ENCODE data around the gene SCAMP4.
"Not testable (repeated sequence)": the region's sequence is repeated elsewhere in the genome, so short reads cannot be mapped to it uniquely, and the experiment has no call there.

SCAMP4 gene

DNA sequence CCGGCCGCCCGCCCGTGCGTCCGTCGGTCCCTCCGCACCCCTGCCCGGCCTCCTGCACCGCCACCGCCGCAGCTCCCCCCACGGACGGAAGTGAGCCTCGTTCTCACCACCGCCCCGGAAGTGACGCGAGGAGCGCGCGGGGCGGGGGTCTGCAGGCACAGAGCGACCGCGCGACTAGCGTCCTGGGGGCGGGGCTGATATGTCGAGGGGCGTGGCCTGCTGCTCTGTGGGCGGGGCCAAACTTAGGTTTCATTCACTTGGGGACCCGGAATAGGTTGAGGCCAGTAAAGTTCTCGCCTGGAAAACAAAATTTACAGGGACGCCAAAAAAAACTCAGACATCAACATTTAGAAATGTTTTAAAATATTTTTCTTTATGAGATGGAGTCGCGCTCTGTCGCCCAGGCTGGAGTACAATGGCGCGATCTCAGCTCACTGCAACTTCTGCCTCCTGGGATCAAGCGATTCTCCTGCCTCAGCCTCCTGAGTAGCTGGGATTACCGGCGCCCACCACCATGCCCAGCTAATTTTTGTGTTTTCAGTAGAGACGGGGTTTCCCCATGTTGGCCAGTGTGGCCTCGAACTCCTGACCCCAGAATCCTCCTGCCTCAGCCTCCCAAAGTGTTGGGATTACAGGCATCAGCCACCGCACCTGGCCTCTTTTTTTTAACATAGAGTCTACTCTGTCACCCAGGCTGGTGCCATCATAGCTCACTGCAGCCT, 19.6 kb upstream of the SCAMP4 start, which contains the start of gene ABHD17A:
Gene ABHD17A (minus strand): TSS at position 99 of the 722 bp plus-strand sequence. CDS start 3,930 bp downstream, outside the sequence.
- 40 to 56% methylated on average over 17 to 23 of the region's 46 CpGs for WGBS, 2 experiments (ENCODE audit: insufficient coverage in 2 of 2)
- not testable (repeated sequence) for H3K36me3 ChIP-seq (ENCODE audit: control insufficient read depth, insufficient read depth, low read length); H3K27ac ChIP-seq (ENCODE audit: low read depth, low read length, severe bottlenecking); H3K9me3 ChIP-seq (ENCODE audit: control insufficient read depth, low read length)
- peaks cover 37% of the 10 kb centered on the region for H3K4me1 ChIP-seq (ENCODE audit: control insufficient read depth, insufficient read depth, low read length, poor library complexity, severe bottlenecking)
- H3K4me3 ChIP-seq (ENCODE audit: extremely low read depth, insufficient read depth, low read length, poor library complexity, severe bottlenecking) = peak within 1 kb of the TSS; percentile 82

DNA sequence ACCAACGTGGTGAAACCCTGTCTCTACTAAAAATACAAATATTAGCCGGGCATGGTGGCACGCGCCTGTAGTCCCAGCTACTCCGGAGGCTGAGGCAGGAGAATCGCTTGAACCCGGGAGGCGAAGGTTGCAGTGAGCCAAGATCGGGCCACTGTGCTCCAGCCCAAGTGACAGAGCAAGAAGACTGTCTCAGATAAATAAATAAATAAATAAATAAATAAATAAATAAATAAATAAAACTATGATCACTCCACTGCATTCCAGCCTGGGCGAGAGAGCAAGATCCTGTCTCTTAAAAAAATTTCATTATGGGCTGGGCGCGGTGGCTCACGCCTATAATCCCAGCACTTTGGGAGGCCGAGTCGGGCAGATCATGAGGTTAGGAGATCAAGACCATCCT, 18.8 kb upstream of the SCAMP4 start:
- not testable (repeated sequence) for H3K9me3 ChIP-seq (ENCODE audit: control insufficient read depth, low read length); H3K27ac ChIP-seq (ENCODE audit: low read depth, low read length, severe bottlenecking); H3K4me3 ChIP-seq (ENCODE audit: extremely low read depth, insufficient read depth, low read length, poor library complexity, severe bottlenecking); H3K36me3 ChIP-seq (ENCODE audit: control insufficient read depth, insufficient read depth, low read length)
- H3K4me1 ChIP-seq (ENCODE audit: control insufficient read depth, insufficient read depth, low read length, poor library complexity, severe bottlenecking) = peaks cover 37% of the 10 kb centered on the region
- 98 to 100% methylated on average over 11 to 14 of the region's 15 CpGs for WGBS, 2 experiments (ENCODE audit: insufficient coverage in 2 of 2)

DNA sequence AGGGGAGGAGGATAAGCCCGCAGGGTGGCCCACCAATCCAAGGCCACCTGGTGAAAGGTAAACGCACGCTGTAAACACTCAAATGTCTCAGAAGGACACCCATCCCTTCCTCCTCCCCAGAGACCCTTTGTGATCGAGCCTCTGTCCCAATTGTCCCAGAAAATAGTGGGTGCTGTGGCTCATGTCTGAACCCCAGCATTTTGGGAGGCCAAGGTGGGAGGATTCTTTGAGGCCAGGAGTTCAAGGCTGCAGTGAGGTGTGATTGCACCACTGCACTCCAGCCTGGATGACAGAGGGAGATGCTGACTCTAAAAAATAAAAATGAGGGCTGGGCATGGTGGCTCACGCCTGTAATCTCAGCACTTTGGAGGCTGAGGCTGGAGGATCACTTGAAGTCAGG, 16.8 kb upstream of the SCAMP4 start:
- H3K9me3 ChIP-seq (ENCODE audit: control insufficient read depth, low read length) = no peaks in the 10 kb centered on the region
- no peaks in the 10 kb centered on the region for H3K36me3 ChIP-seq (ENCODE audit: control insufficient read depth, insufficient read depth, low read length)
- no peak overlapping the region for H3K4me3 ChIP-seq (ENCODE audit: extremely low read depth, insufficient read depth, low read length, poor library complexity, severe bottlenecking)
- no peak overlapping the region for H3K27ac ChIP-seq (ENCODE audit: low read depth, low read length, severe bottlenecking)
- 88 to 93% methylated on average over 1 of the region's 5 CpGs for WGBS, 2 experiments (ENCODE audit: insufficient coverage in 2 of 2)
- H3K4me1 ChIP-seq (ENCODE audit: control insufficient read depth, insufficient read depth, low read length, poor library complexity, severe bottlenecking) = peaks cover 20% of the 10 kb centered on the region

DNA sequence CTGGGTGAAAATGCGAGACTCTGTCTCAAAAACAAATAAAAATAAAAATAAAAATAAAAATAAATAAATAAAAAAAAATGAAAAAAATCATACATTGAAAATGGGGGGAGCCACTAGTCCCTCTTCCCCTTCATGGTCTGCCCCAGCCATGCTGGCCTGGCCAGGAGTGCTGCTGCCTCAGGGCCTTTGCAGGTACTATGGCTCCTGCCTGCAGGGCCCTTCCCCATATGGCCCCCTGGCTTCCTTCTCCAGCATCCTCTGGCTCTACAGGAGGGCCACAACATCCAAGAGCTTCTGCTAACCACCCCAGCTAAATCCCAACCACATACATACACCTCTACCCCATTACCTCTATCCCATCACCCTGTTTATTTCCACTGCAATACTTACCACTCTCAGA, 15.3 kb upstream of the SCAMP4 start:
- Histone ChIP-seq H3K4me1 (ENCODE audit: control insufficient read depth, insufficient read depth, low read length, poor library complexity, severe bottlenecking) (peaks cover 10% of the 10 kb centered on the region), H3K27ac (ENCODE audit: low read depth, low read length, severe bottlenecking) (no peak overlapping the region), H3K9me3 (ENCODE audit: control insufficient read depth, low read length) (no peaks in the 10 kb centered on the region), H3K36me3 (ENCODE audit: control insufficient read depth, insufficient read depth, low read length) (no peaks in the 10 kb centered on the region), H3K4me3 (ENCODE audit: extremely low read depth, insufficient read depth, low read length, poor library complexity, severe bottlenecking) (no peak overlapping the region)
- WGBS, 2 experiments (ENCODE audit: insufficient coverage in 2 of 2) = no CpG with 5 or more reads among the region's 1 CpG

DNA sequence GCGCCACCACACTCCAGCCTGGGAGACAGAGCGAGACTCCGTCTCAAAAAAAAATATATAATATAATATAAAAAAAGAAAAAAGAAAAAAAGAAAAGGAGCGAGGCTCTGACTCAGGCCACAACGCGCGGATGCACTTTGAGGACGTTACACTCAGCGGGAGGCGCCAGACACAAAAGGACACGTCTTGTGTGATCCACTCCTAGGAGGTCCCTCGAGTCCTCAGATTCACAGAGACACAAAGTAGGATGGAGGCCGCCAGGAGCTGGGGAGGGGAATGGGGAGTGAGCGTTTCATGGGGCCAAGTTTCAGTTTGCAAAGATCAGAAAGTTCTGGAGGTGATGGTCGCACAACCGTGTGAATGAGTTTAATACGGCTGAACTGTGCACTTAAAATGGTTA, 11.4 kb upstream of the SCAMP4 start:
- H3K4me1 ChIP-seq (ENCODE audit: control insufficient read depth, insufficient read depth, low read length, poor library complexity, severe bottlenecking) = peaks cover 4% of the 10 kb centered on the region
- H3K9me3 ChIP-seq (ENCODE audit: control insufficient read depth, low read length) = no peaks in the 10 kb centered on the region
- no peak overlapping the region for H3K4me3 ChIP-seq (ENCODE audit: extremely low read depth, insufficient read depth, low read length, poor library complexity, severe bottlenecking)
- H3K27ac ChIP-seq (ENCODE audit: low read depth, low read length, severe bottlenecking) = no peak overlapping the region
- H3K36me3 ChIP-seq (ENCODE audit: control insufficient read depth, insufficient read depth, low read length) = no peaks in the 10 kb centered on the region
- 70 to 74% methylated on average over 7 to 14 of the region's 17 CpGs for WGBS, 2 experiments (ENCODE audit: insufficient coverage in 2 of 2)

DNA sequence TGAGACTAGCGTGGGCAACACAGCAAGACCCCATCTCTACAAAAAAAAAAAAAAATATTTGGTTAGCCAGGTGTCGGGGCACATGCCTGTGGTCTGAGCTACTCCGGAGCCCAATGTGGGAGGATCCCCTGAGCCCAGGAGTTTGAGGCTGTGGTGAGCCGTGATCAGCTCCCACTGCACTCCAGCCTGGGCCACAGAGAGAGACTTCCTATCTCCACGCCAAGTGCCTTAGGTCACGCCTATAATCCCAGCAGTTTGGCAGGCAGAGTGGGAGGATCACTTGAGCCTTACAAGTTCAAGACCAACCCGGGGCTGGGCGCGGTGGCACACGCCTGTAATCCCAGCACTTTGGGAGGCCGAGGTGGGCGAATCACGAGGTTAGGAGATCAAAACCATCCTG, 8.7 kb upstream of the SCAMP4 start:
- no peaks in the 10 kb centered on the region for H3K36me3 ChIP-seq (ENCODE audit: control insufficient read depth, insufficient read depth, low read length)
- H3K27ac ChIP-seq (ENCODE audit: low read depth, low read length, severe bottlenecking) = no peak overlapping the region
- 92 to 95% methylated on average over 13 of the region's 13 CpGs for WGBS, 2 experiments (ENCODE audit: insufficient coverage in 2 of 2)
- H3K9me3 ChIP-seq (ENCODE audit: control insufficient read depth, low read length) = no peaks in the 10 kb centered on the region
- H3K4me3 ChIP-seq (ENCODE audit: extremely low read depth, insufficient read depth, low read length, poor library complexity, severe bottlenecking) = no peak overlapping the region
- peaks cover 4% of the 10 kb centered on the region for H3K4me1 ChIP-seq (ENCODE audit: control insufficient read depth, insufficient read depth, low read length, poor library complexity, severe bottlenecking)

DNA sequence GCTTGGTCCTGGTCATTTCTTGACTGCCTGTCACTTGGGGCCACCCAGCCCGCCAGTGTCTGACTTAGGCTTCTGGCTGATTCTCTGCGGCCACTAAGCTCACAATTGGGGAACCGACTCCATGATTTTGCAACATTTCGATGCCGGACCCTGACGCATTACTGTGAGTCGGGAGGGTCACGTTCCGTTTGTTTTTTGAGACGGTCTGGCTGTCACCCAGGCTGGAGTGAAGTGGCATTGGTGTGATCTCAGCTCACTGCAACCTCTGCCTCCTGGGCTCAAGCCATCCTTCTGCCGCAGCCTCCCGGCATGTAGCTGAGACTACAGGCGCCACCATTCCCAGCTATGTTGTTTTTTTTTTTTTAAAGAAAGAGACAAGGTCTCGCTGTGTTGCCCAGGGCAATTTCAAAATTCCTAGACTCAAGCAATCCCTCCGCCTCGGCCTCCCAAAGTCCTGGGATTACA, 3.2 kb upstream of the SCAMP4 start:
- no peaks in the 10 kb centered on the region for H3K9me3 ChIP-seq (ENCODE audit: control insufficient read depth, low read length)
- peaks cover 10% of the 10 kb centered on the region for H3K4me1 ChIP-seq (ENCODE audit: control insufficient read depth, insufficient read depth, low read length, poor library complexity, severe bottlenecking)
- H3K36me3 ChIP-seq (ENCODE audit: control insufficient read depth, insufficient read depth, low read length) = peaks cover 10% of the 10 kb centered on the region
- no peak overlapping the region for H3K4me3 ChIP-seq (ENCODE audit: extremely low read depth, insufficient read depth, low read length, poor library complexity, severe bottlenecking)
- 93 to 95% methylated on average over 16 of the region's 16 CpGs for WGBS, 2 experiments (ENCODE audit: insufficient coverage in 2 of 2)
- no peak overlapping the region for H3K27ac ChIP-seq (ENCODE audit: low read depth, low read length, severe bottlenecking)

DNA sequence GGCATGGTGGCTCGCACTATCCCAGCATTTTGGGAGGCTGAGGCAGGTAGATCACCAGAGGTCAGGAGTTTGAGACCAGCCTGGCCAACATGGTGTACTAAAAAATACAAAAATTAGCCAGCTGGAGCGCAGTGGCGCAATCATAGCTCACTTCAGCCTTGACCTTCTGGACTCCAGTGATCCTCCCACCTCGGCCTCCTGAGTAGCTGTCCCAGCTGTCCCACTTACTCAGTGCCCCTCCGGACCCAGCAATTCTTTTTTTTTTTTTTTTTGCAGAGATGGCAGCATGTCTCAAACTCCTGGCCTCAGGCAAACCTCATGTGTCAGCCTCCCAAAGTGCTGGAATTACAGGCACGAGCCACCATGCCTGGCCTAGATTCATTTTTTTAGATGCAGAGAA, 2.3 kb upstream of the SCAMP4 start:
- Histone ChIP-seq H3K36me3 (ENCODE audit: control insufficient read depth, insufficient read depth, low read length) (peaks cover 10% of the 10 kb centered on the region), H3K9me3 (ENCODE audit: control insufficient read depth, low read length) (no peaks in the 10 kb centered on the region), H3K4me1 (ENCODE audit: control insufficient read depth, insufficient read depth, low read length, poor library complexity, severe bottlenecking) (peaks cover 14% of the 10 kb centered on the region), H3K27ac (ENCODE audit: low read depth, low read length, severe bottlenecking) (no peak overlapping the region), H3K4me3 (ENCODE audit: extremely low read depth, insufficient read depth, low read length, poor library complexity, severe bottlenecking) (no peak overlapping the region)
- WGBS, 2 experiments (ENCODE audit: insufficient coverage in 2 of 2) = 88 to 89% methylated on average over 5 to 6 of the region's 6 CpGs

DNA sequence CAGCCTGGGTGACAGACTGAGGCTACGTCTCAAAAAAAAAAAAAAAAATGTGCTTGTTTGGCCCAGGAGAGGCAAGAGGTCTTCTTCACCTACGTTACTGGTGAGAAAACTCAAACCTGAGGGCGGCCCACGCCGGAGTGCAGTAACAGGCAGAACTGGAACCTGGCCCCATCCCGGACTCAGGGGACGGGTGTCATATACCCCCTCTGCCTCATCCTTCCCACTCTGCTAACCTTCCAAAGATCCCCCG, 414 bp upstream of the SCAMP4 start:
- Histone ChIP-seq H3K9me3 (ENCODE audit: control insufficient read depth, low read length) (no peaks in the 10 kb centered on the region), H3K4me1 (ENCODE audit: control insufficient read depth, insufficient read depth, low read length, poor library complexity, severe bottlenecking) (peaks cover 14% of the 10 kb centered on the region), H3K36me3 (ENCODE audit: control insufficient read depth, insufficient read depth, low read length) (peaks cover 15% of the 10 kb centered on the region), H3K27ac (ENCODE audit: low read depth, low read length, severe bottlenecking) (peak overlapping the region; percentile 89), H3K4me3 (ENCODE audit: extremely low read depth, insufficient read depth, low read length, poor library complexity, severe bottlenecking) (peak overlapping the region; percentile 60)
- WGBS, 2 experiments (ENCODE audit: insufficient coverage in 2 of 2) = 52 to 56% methylated on average over 8 of the region's 8 CpGs

DNA sequence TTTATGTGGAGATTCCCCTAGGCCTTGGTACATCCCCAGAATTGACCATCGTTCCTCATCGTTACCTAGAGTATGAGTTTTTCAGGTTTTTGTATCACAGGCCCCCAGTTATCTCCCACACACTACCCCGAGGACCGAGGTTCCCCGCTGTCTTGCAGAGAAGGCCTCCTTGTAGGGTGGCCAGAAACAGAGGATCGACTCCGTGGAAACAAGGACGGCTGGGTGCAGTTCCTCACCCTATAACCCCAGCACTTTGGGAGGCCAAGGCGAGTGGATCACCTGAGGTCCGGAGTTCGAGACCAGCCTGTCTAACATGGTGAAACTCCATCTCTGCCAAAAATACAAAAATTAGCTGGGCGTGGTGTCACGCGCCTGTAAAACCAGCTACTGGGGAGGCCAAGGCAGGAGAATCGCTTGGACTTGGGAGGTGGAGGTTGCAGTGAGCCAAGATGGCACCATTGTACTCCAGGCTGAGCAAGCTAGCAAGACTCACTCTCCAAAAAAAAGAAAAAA, 720 bp downstream of the SCAMP4 start:
- H3K4me1 ChIP-seq (ENCODE audit: control insufficient read depth, insufficient read depth, low read length, poor library complexity, severe bottlenecking) = peaks cover 14% of the 10 kb centered on the region
- WGBS, 2 experiments (ENCODE audit: insufficient coverage in 2 of 2) = 83 to 92% methylated on average over 12 to 14 of the region's 15 CpGs
- peaks cover 20% of the 10 kb centered on the region for H3K36me3 ChIP-seq (ENCODE audit: control insufficient read depth, insufficient read depth, low read length)
- no peaks in the 10 kb centered on the region for H3K9me3 ChIP-seq (ENCODE audit: control insufficient read depth, low read length)
- H3K27ac ChIP-seq (ENCODE audit: low read depth, low read length, severe bottlenecking) = peak overlapping the region; percentile 89
- H3K4me3 ChIP-seq (ENCODE audit: extremely low read depth, insufficient read depth, low read length, poor library complexity, severe bottlenecking) = peak overlapping the region; percentile 60

DNA sequence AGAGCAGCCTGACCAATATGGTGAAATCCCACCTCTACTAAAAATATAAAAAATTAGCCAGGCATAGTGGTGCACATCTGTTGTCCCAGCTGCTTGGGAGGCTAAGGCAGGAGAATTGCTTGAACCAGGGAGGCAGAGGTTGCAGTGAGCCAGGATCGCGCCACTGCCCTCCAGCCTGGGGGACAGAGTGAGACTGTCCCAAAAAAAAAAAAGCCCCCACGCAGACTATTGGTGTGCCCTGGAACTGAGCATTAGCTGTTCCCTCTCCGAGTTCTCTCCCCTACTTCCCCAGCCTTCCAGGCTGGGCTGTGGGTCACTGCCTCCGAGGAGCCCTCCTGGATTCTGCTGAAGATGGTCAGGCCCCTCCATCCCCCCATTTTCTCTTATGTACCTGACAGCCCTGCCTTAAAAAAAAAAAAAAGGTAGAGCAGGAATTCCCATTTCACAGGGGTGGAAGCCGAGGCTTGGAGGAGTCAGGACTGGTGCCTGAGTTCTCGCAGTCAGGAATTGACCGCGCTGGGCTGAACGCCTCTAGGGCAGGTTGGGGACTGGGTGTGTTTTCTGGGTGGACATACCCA, 1.9 kb downstream of the SCAMP4 start:
- peaks cover 27% of the 10 kb centered on the region for H3K36me3 ChIP-seq (ENCODE audit: control insufficient read depth, insufficient read depth, low read length)
- peaks cover 14% of the 10 kb centered on the region for H3K4me1 ChIP-seq (ENCODE audit: control insufficient read depth, insufficient read depth, low read length, poor library complexity, severe bottlenecking)
- H3K27ac ChIP-seq (ENCODE audit: low read depth, low read length, severe bottlenecking) = no peak overlapping the region
- H3K9me3 ChIP-seq (ENCODE audit: control insufficient read depth, low read length) = no peaks in the 10 kb centered on the region
- H3K4me3 ChIP-seq (ENCODE audit: extremely low read depth, insufficient read depth, low read length, poor library complexity, severe bottlenecking) = no peak overlapping the region
- 89 to 94% methylated on average over 6 to 9 of the region's 10 CpGs for WGBS, 2 experiments (ENCODE audit: insufficient coverage in 2 of 2)
